HG03342 (cell line): Measurements from ENCODE around the gene L2HGDH.
A peak's percentile ranks its signal among the peaks of the same experiment; 100 is the strongest.

Experiments used
- ATAC-seq: cut with Tn5 transposase; IDR thresholded peaks from one replicate; pipeline ENCODE4 v1.9.1; 2021; ENCODE audit warnings: mild to moderate bottlenecking, moderate library complexity; ENCODE audit not compliant: unreplicated experiment

Gene L2HGDH

GRCh38 chr14:50230701-50231474, 81.1 kb downstream of the L2HGDH start:
- ATAC-seq: peak; percentile 36

GRCh38 chr14:50230401-50230700, 81.7 kb downstream of the L2HGDH start:
- ATAC-seq: no peak

- no peak for ATAC-seq
Observed at GRCh38 chr14:50229681-50230080, 82.3 kb downstream of the L2HGDH start.

- no peak for ATAC-seq
Observed at GRCh38 chr14:50228313-50228712, 83.7 kb downstream of the L2HGDH start.

- no peak for ATAC-seq
Observed at GRCh38 chr14:50225974-50226297, 86.1 kb downstream of the L2HGDH start.

- ATAC-seq: no peak
Observed at GRCh38 chr14:50225067-50225973, 86.7 kb downstream of the L2HGDH start.

GRCh38 chr14:50222055-50222613, 89.9 kb downstream of the L2HGDH start:
- ATAC-seq: no peak

GRCh38 chr14:50218501-50218900, 93.5 kb downstream of the L2HGDH start:
- ATAC-seq: no peak

- no peak for ATAC-seq
Observed at GRCh38 chr14:50215416-50215815, 96.6 kb downstream of the L2HGDH start.

GRCh38 chr14:50213795-50214194, 98.2 kb downstream of the L2HGDH start:
- ATAC-seq: no peak

GRCh38 chr14:50212726-50213125, 99.3 kb downstream of the L2HGDH start:
- no peak for ATAC-seq

GRCh38 chr14:50210074-50210473, 102.0 kb downstream of the L2HGDH start:
- ATAC-seq: no peak

GRCh38 chr14:50198499-50198898, 113.5 kb downstream of the L2HGDH start:
- ATAC-seq: no peak

- ATAC-seq: peak; percentile 47
Observed at GRCh38 chr14:50191499-50191898, 120.5 kb downstream of the L2HGDH start.
